Right kidney (tissue), 9 donors: ENCODE results near the gene LMO2.
"Not testable (repeated sequence)": the region's sequence is repeated elsewhere in the genome, so short reads cannot be mapped to it uniquely, and the experiment has no call there.

Source experiments
- DNase-seq: peaks from one replicate; pipeline ENCODE4 v3.0.0-alpha.2; 2016
- long read RNA-seq, 8 donors: transcript quantifications; one replicate each; lab custom pipeline, GENCODE V29; 2026

LMO2 gene
- long read RNA-seq, donor 1, transcript LMO2-202 (3 exons, 1,687 nt): major isoform, 11 of 17 reads
- long read RNA-seq, donor 1, partial matches to known transcripts: 5 of 17 reads
- long read RNA-seq, donor 1, other reads (novel, unspliced or antisense): 0 of 17 reads
- long read RNA-seq, donor 2, transcript LMO2-202 (3 exons, 1,687 nt): major isoform, 16 of 16 reads
- long read RNA-seq, donor 2, partial matches to known transcripts: 0 of 16 reads
- long read RNA-seq, donor 2, other reads (novel, unspliced or antisense): 0 of 16 reads
- long read RNA-seq, donor 3, partial matches to known transcripts: 5 of 10 reads
- long read RNA-seq, donor 3, other reads (novel, unspliced or antisense): 0 of 10 reads
- long read RNA-seq, donor 4, transcript LMO2-202 (3 exons, 1,687 nt): major isoform, 10 of 11 reads
- long read RNA-seq, donor 4, partial matches to known transcripts: 0 of 11 reads
- long read RNA-seq, donor 4, other reads (novel, unspliced or antisense): 0 of 11 reads
- long read RNA-seq, donor 5, transcript LMO2-202 (3 exons, 1,687 nt): major isoform, 10 of 11 reads
- long read RNA-seq, donor 5, partial matches to known transcripts: 0 of 11 reads
- long read RNA-seq, donor 5, other reads (novel, unspliced or antisense): 0 of 11 reads
- long read RNA-seq, donor 6, transcript LMO2-202 (3 exons, 1,687 nt): major isoform, 10 of 20 reads
- long read RNA-seq, donor 6, partial matches to known transcripts: 0 of 20 reads
- long read RNA-seq, donor 6, other reads (novel, unspliced or antisense): 10 of 20 reads
- long read RNA-seq, donor 7, transcript LMO2-202 (3 exons, 1,687 nt): major isoform, 21 of 38 reads
- long read RNA-seq, donor 7, partial matches to known transcripts: 9 of 38 reads
- long read RNA-seq, donor 7, other reads (novel, unspliced or antisense): 7 of 38 reads
- long read RNA-seq, donor 8, transcript LMO2-202 (3 exons, 1,687 nt): major isoform, 17 of 39 reads
- long read RNA-seq, donor 8, partial matches to known transcripts: 9 of 39 reads
- long read RNA-seq, donor 8, other reads (novel, unspliced or antisense): 11 of 39 reads

DNA sequence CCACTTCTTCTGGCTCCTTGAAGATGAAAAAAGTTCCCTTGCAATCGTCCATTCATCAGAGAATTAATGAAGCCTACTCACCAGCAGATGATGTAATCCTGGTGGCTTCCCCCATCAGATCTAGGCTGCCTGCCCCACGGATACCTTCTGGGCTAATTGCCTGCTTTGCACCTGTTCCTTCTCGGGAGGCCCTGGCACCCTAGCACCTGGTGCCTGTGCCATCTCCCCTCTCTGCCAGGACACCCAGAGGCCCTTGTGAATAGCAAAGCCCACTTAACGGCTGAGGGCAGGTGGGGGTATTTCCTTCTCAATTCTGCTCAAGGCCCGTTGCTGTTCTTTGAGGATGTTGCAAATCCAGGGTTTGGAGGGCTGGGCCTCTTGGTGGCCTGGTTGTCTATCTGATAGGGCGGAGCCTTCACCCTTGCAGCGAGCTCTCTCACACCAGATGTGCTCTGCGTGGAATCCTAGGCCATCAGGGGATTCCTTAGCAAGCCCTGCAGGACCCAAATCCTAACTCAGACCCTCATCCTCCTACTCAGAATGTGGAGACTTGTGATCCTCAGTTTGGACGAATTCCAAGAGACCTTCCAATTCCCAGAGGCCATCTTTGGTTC is at the start of gene LMO2:
Gene LMO2 (minus strand): TSS at position 363 of the 614 bp plus-strand sequence. CDS start 22,360 bp downstream, outside the sequence.
- no peak for DNase-seq

DNA sequence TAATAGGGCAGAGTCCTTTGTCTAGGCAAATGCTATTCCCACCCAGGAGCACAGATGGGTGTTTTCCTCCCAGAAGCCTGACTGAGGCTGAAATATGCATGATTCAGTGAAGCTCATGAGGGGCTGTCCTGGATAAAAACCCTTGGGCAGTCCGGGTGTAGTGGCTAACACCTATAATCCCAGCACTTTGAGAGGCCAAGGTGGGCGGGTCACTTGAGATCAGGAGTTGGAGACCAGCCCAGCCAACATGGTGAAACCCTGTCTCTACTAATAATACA is 48.6 kb upstream of the LMO2 start:
- no peak for DNase-seq

DNA sequence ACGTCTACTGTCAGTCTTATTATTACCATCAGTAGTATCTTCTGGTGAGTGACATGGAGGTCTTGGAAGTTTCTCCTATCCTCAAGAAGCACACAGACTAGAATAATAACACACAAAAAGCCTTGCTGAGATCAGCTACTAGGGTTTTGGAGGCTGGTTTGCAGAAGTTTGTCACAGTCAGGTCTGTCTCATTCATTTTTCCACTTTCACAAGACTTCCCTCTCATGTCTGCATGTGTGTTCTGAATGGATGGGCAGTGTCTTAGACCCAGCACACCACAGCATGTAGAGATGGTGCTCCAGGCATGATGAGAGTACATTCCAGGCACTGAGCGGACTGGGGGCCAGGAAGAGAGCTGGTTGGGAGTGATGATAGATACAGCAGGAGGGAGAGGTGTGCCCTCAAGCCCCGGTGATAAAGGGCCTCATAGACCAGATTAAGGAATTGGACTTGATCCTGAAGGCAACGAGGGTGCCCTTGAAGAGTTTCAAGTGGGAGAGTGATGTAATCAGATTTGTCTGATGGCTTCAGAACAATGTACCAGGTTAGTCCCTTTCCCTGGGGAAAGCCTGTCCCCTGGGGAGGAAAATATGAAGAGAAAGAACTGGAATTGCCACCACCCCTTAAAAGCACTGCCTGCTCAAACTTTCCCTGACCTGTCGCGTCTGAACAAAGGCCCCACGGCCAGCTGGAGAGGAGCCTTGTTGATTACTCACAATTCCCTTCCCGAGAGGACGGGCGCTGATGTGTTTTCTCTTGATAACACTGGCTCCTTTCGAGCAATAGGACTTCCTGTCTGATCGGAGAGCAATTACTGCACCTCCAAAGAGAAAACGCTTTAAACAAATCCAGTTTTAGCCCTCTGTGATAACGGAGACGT is 45.1 kb upstream of the LMO2 start:
- DNase-seq: no peak

DNA sequence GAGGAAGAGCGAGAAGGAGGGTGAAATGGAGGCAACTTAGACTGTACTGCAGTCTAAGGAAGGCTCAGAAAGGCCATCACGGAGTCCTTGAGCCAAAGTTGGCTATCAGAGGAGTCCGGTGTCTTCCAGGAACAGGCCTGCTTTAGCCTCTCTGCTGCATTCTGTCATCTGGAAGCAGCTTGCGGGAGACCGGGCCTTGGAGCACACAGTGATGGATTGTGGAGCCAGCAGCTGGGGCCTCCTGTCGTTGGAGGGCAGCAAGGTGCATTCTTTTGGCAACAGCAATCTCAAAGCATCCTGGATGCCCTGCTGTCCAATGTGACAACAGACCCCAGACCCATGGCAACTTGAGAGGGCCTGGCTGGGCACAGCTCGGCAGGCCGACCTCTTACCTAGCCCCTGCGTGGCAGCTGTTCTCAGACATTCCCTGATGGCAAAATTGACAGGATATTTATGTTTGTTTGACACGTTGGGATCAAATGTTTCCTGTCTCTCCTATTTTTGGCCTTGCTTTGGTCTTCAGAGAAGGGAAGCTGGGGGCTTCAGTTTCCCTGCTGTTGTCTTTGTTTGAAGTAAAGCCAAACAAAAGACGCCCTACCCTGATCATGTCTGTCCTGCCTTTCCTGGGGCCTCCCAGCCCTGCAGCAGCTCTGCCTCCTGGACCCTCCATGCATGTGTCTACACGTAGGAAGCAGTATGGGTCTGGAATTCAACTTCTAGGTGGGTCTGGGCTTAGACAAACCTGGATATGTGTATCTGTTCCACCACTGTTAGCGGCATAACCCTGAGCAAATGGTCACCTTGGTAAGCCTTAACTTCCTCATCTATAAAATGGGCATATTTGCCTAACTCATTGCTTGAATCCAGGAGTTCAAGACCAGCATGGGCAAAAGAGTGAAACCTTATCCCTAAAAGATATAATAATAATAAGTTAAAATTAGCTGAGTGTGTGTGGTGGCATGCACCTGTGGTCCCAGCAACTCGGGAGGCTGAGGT is 43.9 kb upstream of the LMO2 start:
- DNase-seq: peak; percentile 47

DNA sequence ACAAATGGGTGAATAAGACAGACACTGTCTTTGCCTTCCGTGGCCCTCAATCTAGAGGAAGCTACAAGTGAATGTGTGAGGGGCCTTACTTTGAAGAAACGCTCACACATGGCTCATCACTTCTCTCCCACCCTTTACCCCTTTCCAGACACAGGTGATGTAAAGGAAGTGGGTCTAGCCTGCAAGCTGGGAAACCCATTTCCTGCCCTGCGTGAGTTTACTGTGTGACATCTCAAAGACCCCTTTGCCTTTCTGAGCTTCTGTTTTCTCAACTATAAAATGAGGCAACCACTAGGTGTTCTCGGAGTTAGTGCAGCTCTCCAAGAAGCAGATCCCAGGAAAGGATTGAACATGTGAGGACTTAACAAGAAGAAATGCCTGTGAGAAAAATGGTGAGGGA is 43.1 kb upstream of the LMO2 start:
- DNase-seq: no peak

DNA sequence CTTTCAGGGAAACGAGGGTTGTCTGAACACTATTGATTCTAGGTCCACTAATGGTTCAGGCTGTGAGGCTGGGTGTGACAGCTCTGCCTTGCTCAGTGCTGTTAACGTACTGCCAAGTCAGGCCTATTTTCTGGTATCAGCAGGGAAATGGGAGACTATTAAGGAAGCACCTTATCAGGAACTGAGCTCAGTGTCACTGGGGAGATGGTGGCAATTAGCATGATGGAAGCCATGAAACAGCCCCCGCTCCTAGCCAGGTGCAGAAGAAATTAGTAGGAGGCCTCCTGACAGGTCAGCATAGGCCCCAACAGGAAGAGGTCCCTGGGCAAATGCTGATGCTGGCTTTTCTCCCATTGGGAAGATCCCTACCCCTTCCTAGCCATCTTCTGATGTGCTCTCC is 42.6 kb upstream of the LMO2 start:
- DNase-seq: no peak

DNA sequence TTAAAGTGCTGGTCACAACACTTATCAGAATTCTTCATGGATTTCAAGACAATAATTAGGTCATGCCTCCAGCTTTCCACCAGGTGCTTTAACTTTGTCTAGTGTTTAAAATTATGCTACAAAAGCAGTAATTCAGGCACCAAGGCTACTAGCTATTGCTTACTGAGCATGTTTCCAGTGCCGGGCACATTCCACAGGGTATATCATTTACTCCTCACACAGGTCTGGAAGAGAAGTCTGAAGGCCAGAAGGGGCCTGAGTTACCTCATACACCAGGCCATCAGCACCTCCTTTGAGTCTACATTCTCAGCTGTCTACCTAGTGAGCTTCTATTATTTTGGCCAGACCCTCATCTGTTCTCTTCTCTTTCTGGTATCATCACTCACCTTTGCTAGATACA is 41.7 kb upstream of the LMO2 start:
- DNase-seq: no peak

DNA sequence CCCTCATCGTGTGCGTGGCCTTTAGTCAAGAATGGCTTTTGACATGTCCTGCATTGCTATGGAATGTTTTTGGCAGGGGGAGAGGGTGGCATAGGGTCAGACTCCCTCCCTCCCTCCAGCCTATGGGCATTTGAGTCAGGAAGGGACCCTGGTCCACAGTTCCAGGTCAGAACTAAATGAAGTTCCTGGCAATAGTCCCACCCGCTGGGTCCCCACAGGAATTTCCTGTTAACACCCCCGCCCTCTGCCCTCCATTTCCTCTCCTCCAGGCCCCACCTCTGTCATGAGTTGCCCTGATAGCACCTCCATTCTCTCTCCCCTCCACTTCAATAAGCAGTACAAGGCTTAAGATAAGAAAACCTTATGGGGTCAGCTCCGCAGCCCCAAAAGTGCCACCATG is 40.8 kb upstream of the LMO2 start:
- DNase-seq: no peak

DNA sequence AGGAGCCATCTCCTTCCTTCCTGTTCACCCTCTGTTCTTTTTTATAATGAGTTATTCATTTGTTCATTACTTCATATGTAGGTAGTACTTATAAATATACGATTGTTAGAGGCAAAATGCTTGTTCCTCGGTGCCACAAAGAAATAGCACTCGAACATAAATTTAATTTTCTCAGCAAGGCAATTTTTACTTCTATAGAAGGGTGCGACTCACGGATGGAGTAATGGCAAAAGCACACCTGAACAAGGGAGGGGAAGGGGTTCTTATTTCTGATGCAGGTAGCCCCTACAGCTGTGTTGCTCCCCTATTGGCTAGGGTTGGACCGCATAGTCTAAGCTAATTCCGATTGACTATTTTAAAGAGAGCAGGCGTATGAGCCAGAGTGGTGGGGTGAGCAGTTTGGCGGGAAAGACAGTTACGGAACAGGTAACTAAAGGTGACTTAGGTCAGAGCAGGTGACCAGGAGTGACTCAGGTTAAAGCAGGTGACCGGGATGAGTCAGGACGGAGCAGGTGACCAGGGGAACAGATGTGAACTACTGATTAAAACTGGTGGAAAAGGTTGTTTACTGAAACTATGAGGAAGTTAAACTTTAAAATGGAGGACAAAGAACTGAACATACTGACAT is 40.0 kb upstream of the LMO2 start:
- DNase-seq: not testable (repeated sequence)

DNA sequence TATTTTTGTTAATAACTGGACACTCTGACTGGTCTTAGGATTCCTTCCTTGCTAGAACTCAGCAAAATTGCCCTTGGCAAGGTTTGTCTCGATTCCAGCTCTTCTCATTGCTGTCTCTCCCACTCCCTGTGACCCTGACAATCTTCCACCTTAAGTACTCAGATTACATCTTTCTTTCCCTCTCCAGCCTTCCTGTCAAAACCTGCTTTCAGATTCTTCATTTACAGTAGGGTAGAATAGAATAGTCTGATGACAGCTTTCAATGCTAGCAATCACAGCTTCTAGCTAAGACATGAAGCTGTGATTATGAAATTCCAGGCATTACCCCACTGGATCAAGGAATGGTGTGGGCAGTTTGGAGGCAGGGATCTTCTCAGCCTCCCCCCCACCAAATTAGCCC is 39.2 kb upstream of the LMO2 start:
- DNase-seq: no peak

DNA sequence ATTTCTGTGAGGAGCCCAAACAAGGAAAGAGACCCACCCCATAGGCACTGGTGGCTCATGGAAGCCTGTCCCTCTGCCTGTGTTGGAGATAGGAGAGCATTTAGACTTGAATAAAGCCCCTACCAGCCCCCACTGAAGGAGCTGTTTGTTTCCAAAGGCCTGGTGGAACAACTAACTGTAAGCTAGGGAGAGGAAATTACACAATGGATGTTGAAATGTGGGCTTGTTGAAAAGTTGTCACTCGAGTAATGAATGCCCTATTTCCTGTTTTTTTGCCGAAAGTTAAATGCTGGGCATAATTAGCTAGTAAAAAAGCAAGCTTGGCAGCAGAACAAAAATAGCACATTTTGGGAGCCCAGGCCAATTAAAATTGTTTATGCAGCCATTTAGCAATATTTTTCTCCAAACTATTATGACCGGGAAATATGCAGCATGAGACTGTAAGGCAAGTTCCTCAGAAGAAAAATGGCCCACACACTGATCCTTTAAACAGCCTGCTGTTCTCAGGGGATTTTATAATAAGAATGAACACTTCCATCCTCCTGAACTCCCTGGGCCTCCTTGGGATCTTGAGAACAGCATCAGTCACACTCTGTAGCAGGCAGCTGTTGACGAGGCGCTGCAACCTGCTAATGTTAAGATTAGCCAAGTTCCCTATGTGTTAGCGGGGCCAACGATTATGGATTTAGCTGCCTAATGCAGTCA is 38.6 kb upstream of the LMO2 start:
- DNase-seq: peak; percentile 31

DNA sequence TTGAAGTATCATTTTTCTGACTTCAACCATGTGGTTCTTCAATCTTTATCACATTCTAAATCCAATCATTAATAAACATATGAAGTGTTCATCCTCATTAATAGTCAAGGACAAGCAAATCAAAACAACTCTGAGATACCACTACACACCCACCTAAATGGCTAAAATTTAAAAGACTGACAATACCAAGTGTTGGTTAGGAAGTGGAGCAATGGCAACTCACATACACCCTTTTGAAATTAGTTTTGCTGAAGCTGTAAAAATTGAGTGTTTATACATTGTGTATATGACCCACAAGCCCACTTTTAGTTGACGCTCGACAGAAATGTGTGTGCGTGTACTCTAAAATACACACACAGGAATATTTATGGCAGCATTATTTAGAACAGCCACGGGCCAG is 36.7 kb upstream of the LMO2 start:
- no peak for DNase-seq

DNA sequence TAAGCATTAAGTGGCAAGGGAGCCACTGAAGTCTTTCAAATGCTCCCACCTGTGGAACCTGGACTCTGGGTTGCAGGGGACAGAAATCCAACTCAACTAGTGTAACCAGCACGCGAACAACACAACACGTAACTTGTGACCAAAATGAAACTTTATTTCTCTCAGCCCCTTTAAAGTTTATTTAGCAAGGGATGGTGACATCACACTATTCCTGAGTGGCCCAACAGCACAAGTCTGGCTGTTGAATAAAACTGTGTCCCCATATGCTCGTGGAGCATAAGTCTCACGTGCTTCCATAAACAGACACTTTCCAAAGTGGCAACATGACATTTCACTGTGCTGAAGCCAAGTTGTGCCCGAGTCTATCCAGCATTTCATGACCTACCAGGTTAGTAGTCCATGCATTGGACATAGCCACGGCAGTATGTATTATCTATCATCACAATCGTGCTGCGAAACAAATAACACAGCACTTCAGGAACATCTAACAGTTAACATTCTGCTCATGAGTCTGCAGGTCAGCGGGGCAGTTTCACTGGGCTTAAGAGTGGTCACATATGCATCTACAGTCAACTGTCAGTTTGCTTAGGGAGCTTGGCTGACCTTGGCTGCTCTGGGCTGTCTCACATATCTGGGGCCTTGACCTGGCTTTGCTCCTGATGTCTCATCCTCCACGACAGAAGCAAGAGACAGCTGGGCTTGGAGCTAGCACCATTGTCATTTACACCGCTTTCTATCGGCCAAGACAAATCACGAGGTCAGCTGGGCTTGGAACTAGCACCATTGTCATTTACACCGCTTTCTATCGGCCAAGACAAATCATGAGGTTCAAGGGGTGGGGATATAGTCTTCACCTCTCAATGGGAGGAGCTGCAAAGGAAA is 35.0 kb upstream of the LMO2 start:
- no peak for DNase-seq

DNA sequence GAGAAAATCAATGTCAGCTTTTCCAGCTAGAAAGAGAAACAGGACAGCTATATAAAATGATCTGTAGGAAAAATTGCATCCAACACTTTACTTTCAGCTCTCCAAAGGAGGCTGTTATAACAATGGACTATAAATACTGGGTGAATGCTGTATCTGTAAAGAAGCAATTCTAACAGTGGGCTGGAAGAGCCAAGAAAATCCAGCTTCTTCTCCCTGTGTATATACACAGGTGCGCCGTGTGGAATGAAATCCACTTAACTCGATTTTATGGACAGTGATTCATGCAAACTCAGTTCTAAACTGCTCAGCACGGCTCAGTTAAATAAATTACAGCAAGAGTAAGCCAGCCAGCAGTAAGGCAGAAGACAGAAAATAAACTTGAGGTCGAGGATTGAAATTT is 32.5 kb upstream of the LMO2 start:
- no peak for DNase-seq

DNA sequence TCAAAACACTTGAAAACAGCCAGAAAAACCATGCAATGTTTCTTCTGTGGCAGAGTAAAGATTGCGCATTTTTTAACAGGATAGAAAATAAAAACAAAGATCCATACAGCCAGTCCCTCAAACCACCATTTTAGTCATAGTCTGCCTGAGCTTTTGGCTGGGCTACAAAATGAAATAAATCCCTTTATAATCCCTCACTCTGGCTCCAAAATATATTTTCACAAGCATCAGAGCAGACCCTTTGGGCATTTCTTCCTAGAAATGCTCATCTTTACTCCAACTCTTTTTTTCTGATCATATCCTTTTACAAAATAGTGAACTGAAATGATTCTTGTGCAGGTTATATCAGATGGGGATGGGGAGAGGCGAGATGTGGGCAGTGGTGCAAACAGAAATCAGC is 31.8 kb upstream of the LMO2 start:
- no peak for DNase-seq

DNA sequence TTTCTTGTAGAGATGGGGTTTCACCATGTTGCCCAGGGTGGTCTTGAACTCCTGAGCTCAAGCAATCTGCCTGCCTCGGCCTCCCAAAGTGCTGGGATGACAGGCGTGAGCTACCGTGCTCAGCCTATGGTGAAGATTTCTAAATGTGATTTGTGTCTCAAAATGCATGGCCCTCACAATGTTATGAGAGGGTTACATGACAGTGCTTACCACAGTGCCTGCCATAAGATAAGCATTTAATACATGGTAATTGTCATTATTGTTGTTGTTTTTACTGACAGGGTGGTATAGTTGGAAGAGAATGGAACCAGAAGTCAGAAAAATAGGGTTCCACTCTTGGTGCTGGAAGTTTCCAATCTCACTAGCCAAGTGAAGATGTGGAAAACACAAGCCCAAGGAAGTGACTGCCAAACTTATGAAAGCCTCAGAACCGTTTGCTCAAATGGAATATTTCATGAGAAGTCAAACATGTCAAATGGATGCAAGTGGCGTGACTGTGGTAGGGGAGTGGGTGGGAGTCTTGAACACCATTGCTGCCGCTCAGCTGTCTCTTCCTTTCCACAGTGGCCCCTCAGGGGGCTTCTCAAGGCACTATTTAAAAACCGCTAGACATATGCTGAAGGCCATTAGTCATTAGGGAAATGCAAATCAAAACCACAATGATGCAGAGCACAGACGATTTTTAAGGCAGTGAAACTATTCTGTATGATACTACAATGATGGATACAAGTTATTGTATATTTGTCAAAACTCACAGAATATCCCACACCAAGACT is 29.1 kb upstream of the LMO2 start:
- no peak for DNase-seq

DNA sequence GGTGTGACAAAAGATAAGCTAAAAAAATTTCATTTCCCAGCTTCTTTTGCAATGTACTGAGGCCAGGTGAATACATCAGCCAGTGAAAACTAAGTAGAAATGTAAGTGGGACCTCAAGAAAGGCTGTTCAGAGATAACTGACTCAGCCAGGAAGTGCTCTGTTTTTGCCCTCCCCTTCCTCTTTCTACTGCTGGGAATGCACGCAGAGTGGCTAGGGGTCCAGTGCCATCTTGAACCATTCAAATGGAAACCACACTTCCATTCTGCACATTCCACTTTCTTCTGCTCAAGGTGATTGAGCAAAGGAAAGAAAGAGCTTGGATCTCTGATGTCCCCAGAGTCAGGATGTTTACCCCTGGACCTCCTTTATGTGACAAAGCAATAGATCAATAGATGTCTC is 27.8 kb upstream of the LMO2 start:
- DNase-seq: no peak

DNA sequence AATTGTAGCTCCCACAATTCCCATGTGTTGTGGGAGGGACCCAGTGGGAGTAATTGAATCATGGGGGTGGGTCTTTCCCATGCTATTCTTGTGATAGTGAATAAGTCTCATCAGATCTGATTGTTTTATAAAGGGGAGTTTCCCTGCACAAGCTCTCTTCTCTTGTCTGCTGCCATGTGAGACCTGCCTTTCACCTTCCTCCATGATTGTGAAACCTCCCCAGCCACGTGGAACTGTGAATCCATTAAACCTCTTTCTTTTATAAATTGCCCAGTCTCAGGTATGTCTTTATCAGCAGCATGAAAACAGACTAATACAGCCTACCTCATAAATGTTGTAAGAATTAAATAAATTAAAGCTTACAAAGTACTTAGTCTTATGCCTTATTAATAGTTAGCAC is 25.5 kb upstream of the LMO2 start:
- DNase-seq: not testable (repeated sequence)
